SH-SY5Y (cell line): ENCODE results near the gene RAMP1.

Experiments
- GATA2 ChIP-seq: IDR thresholded peaks from 2 replicates; pipeline ENCODE4 v1.6.1; 2011; ENCODE audit warnings: mild to moderate bottlenecking, low read depth, low read length
- GATA3 ChIP-seq: IDR thresholded peaks from 2 replicates; pipeline ENCODE4 v1.6.1; 2011; ENCODE audit warnings: low read depth, mild to moderate bottlenecking, low read length, moderate library complexity

- TF ChIP-seq GATA2: no peak
- TF ChIP-seq GATA3: no peak
Measured at GRCh38 chr2:237952851-237953250, 93.4 kb downstream of the RAMP1 start.
